HepG2 (cell line): Measurements from ENCODE around the gene GRAMD1A. TPM values are rescaled to one million over a fixed set of nuclear protein-coding genes. Genes with fewer than 3 reads are reported as not detected.

Source experiments
- ATAC-seq: fragments of 200-7000 bp; cut with Tn5 transposase; 3 replicates; pipeline ENCODE4 v1.9.1; 2020; ENCODE audit warnings: mild to moderate bottlenecking, moderate library complexity
- BruUV-seq: library from RNA; stranded (reverse); fragments of 400-500 nt; replicated peaks from 2 replicates; lab custom pipeline; 2021; lab: Mats Ljungman, UMichigan
- CTCF ChIA-PET: fragments of 300-600 bp; formaldehyde crosslinking; extraction: SDS; loops from one replicate; lab custom pipeline; 2021; ENCODE audit warnings: low total read pairs, inconsistent platforms, low intra/inter-chr PET ratio; lab: Yijun Ruan, JAX
- POLR2A ChIA-PET: fragments of 350-600 bp; sonication (Branson Sonifier 250); formaldehyde crosslinking; loops from one replicate; lab custom pipeline; 2020; ENCODE audit warnings: antibody characterized with exemption, inconsistent platforms; lab: Yijun Ruan, JAX
- DNase-seq: peaks from one replicate; pipeline ENCODE4 v3.0.0-alpha.2; 2015; ENCODE audit warnings: low spot score
- FAIRE-seq: peaks from 3 replicates; lab custom pipeline; 2011; peaks lifted over from hg19 to GRCh38; lab: Jason Lieb, UNC
- H2AFZ ChIP-seq: one replicate; pipeline ENCODE4 v1.6.1; 2011; ENCODE audit warnings: low read length, inconsistent platforms
- H3K27ac ChIP-seq: fragments of 300-600 bp; 3 replicates; pipeline ENCODE4 v1.8.0; 2011; ENCODE audit warnings: mixed run types, mild to moderate bottlenecking, mixed read lengths, low read length, inconsistent platforms; ENCODE audit not compliant: insufficient read depth; ENCODE audit errors: extremely low read length
- H3K27me3 ChIP-seq, 2 experiments: fragments of 200-600 bp in 1 of 2; 2 replicates in 1 of 2; 3 replicates in 1 of 2; pipeline versions ENCODE4 v1.6.0 to v1.8.0; 2011; ENCODE audit warnings: low read length in 2 of 2, mild to moderate bottlenecking in 2 of 2, moderate library complexity in 2 of 2, inconsistent platforms in 1 of 2; ENCODE audit not compliant: insufficient read depth in 2 of 2, control insufficient read depth in 1 of 2
- H3K36me3 ChIP-seq, 2 experiments: fragments of 200-600 bp in 1 of 2; replicated peaks in 1 of 2; 2 replicates in 1 of 2; 3 replicates in 1 of 2; pipeline versions ENCODE4 v1.5.1 to v1.8.0; 2011; ENCODE audit warnings: low read length in 2 of 2, inconsistent platforms in 1 of 2; ENCODE audit not compliant: insufficient read depth in 2 of 2, control insufficient read depth in 1 of 2
- H3K4me1 ChIP-seq: 2 replicates; pipeline ENCODE4 v1.5.1; 2012; ENCODE audit warnings: low read length, inconsistent platforms; ENCODE audit not compliant: insufficient read depth
- H3K4me2 ChIP-seq: 2 replicates; pipeline ENCODE4 v1.6.0; 2011; ENCODE audit warnings: low read depth, low read length, inconsistent platforms
- H3K4me3 ChIP-seq, 3 experiments: fragments of 200-600 bp in 1 of 3; sonication (generic), shearing (Covaris generic) in 1 of 3; replicated peaks in 1 of 3; 2 replicates each; pipeline ENCODE4 v1.5.1; 2011 to 2016; ENCODE audit warnings: low read length in 3 of 3, inconsistent platforms in 2 of 3, low read depth in 2 of 3, mild to moderate bottlenecking in 2 of 3, control low read depth in 1 of 3, mixed read lengths in 1 of 3; ENCODE audit not compliant: insufficient read depth in 1 of 3
- H3K79me2 ChIP-seq: one replicate; pipeline ENCODE4 v1.6.1; 2011; ENCODE audit warnings: low read length, inconsistent platforms; ENCODE audit not compliant: insufficient read depth
- H3K9ac ChIP-seq: 2 replicates; pipeline ENCODE4 v1.6.0; 2011; ENCODE audit warnings: mild to moderate bottlenecking, low read depth, low read length, inconsistent platforms; ENCODE audit not compliant: insufficient read depth
- H3K9me3 ChIP-seq: 2 replicates; pipeline ENCODE4 v1.5.1; 2012; ENCODE audit warnings: mild to moderate bottlenecking, low read length
- H4K20me1 ChIP-seq: 2 replicates; pipeline ENCODE4 v1.6.0; 2011; ENCODE audit warnings: inconsistent platforms, mild to moderate bottlenecking, low read length, moderate library complexity; ENCODE audit not compliant: insufficient read depth
- E2F5 ChIP-seq: sonication (generic); formaldehyde crosslinking; conservative IDR thresholded peaks from 2 replicates; pipeline ENCODE4 v1.4.0; 2020; ENCODE audit warnings: missing genetic modification reagents
- FOXJ3 ChIP-seq: sonication (generic); formaldehyde crosslinking; IDR thresholded peaks from 2 replicates; pipeline ENCODE4 v1.4.0; 2020; ENCODE audit warnings: missing genetic modification reagents, mild to moderate bottlenecking, borderline replicate concordance
- KDM6A ChIP-seq: IDR thresholded peaks from 2 replicates; pipeline ENCODE4 v1.6.1; 2016; ENCODE audit warnings: low read depth
- MAF1 ChIP-seq: sonication (generic); formaldehyde crosslinking; IDR thresholded peaks from 2 replicates; pipeline ENCODE4 v1.5.0; 2020; ENCODE audit warnings: missing genetic modification reagents, borderline replicate concordance
- MAZ ChIP-seq, 2 experiments: sonication (generic) in 1 of 2; formaldehyde crosslinking in 1 of 2; IDR thresholded peaks; 2 replicates each; pipeline versions ENCODE4 v1.5.0 to v1.6.1; 2012 to 2020; ENCODE audit warnings: low read depth in 2 of 2, mild to moderate bottlenecking in 2 of 2, borderline replicate concordance in 1 of 2, improper control_type of control experiment in 1 of 2, low read length in 1 of 2, missing genetic modification reagents in 1 of 2, moderate library complexity in 1 of 2
- PBX3 ChIP-seq: sonication (generic); formaldehyde crosslinking; IDR thresholded peaks from 2 replicates; pipeline ENCODE4 v1.8.1; 2023; ENCODE audit warnings: missing genetic modification reagents, inconsistent platforms, borderline replicate concordance
- PCBP1 ChIP-seq: fragments of 200-400 bp; formaldehyde crosslinking; IDR thresholded peaks from 2 replicates; pipeline ENCODE4 v1.6.1; 2017; ENCODE audit warnings: mild to moderate bottlenecking, low read depth, low read length, borderline replicate concordance
- PREB ChIP-seq: sonication (generic); formaldehyde crosslinking; IDR thresholded peaks from 2 replicates; pipeline ENCODE4 v1.4.0; 2020; ENCODE audit warnings: missing genetic modification reagents
- REL ChIP-seq: sonication (generic); formaldehyde crosslinking; conservative IDR thresholded peaks from 2 replicates; pipeline ENCODE4 v1.8.0; 2022; ENCODE audit warnings: mild to moderate bottlenecking, missing genetic modification reagents, moderate library complexity
- RELA ChIP-seq: sonication (generic); formaldehyde crosslinking; IDR thresholded peaks from 2 replicates; pipeline ENCODE4 v1.4.0; 2020; ENCODE audit warnings: missing genetic modification reagents
- ZNF180 ChIP-seq: sonication (generic); formaldehyde crosslinking; IDR thresholded peaks from 2 replicates; pipeline ENCODE4 v1.4.0; 2020; ENCODE audit warnings: low read depth, missing genetic modification reagents, borderline replicate concordance
- ZNF609 ChIP-seq: sonication (generic); formaldehyde crosslinking; IDR thresholded peaks from 2 replicates; pipeline ENCODE4 v1.4.0; 2020; ENCODE audit warnings: mild to moderate bottlenecking, missing genetic modification reagents, borderline replicate concordance
- WGBS: methylation state at CpG from one replicate; pipeline ENCODE4 v1.1.6; 2017; ENCODE audit warnings: low lambda C conversion rate; 5-methylcytosine and 5-hydroxymethylcytosine counted together
- in situ Hi-C: cut with HindIII; loops from 2 replicates; pipeline ENCODE4 v1.10.0; 2017; ENCODE audit warnings: low pct_unique_long_range_greater_than_20kb; ENCODE audit not compliant: extremely low pct_ligation_motif_present
- intact Hi-C: fragments of 100-400 bp; cut with micrococcal nuclease; formaldehyde crosslinking; loops from one replicate; pipeline ENCODE4 v1.10.0; 2022; ENCODE audit not compliant: unreplicated experiment
- polyA plus RNA-seq, 8 experiments: library from polyadenylated mRNA; depleted of rRNA in 3 of 8; stranded (reverse) in 7 of 8; unstranded in 1 of 8; fragments of >200 nt; fragmentation: Illumina TruSeq in 4 of 8; extraction: Trizol in 4 of 8; gene quantifications; 2 replicates each; pipeline versions ENCODE4 v1.2.1 to v1.2.3, GENCODE V29; 2011 to 2016; ENCODE audit warnings: low read depth in 4 of 8, missing spikeins in 1 of 8, mixed read lengths in 1 of 8; ENCODE audit not compliant: insufficient read depth in 1 of 8
- total RNA-seq, 5 experiments: library from RNA; depleted of rRNA; stranded (reverse); fragments of >200 nt; fragmentation: Illumina TruSeq; extraction: Trizol; gene quantifications; 2 replicates each; pipeline ENCODE4 v1.2.3, GENCODE V29; 2016; ENCODE audit warnings: low read depth in 1 of 5

The GRAMD1A gene
- total and polyA plus RNA-seq, 2 of the 13 experiments (the other 11 are each of a cell fraction or from before 2014, with no cell fraction given), result 14.7 to 181 TPM

GRCh38 chr19:34961775-34962686 lies 38.1 kb upstream of the GRAMD1A start:
- FAIRE-seq, result peak; percentile 94
- peaks cover 23% of the 10 kb centered on the region; the same call in 1 of the 2 replicates for H4K20me1 ChIP-seq
- peaks cover 33% of the 10 kb centered on the region for H3K79me2 ChIP-seq
- H2AFZ ChIP-seq, result no peak overlapping the region
- in situ Hi-C loops, result no loop called here
- H3K4me3 ChIP-seq, result peak overlapping the region; percentile 87 to 96 (median 96)
- peaks cover 50% of the 10 kb centered on the region for H3K4me1 ChIP-seq
- peaks cover 23 to 40% of the 10 kb centered on the region in 2 experiments for H3K36me3 ChIP-seq
- 0 out of 2 replicates have a peak, but pooled peaks cover 6% of the 10 kb centered on the region for H3K9me3 ChIP-seq
- peak overlapping the region; percentile 63 for H3K27ac ChIP-seq
- BruUV-seq, result no TSS peak
- peak; percentile 86 for DNase-seq
- CTCF ChIA-PET, result no interaction called here
- peak; percentile 79 for ATAC-seq
- 63% methylated on average over 5 of the region's 5 CpGs for WGBS
- peak overlapping the region; percentile 87 for H3K4me2 ChIP-seq
- POLR2A ChIA-PET, result no interaction called here
- intact Hi-C loops, result no loop called here
- peaks cover 0 to 9% of the 10 kb centered on the region in 2 experiments; a peak in 2 of 5 replicates for H3K27me3 ChIP-seq
- H3K9ac ChIP-seq, result peak overlapping the region; percentile 77
- TF ChIP-seq PCBP1, result no peak
- no peak for TF ChIP-seq KDM6A (CRISPR knock-in tag)
- TF ChIP-seq PREB, result no peak
- TF ChIP-seq FOXJ3 (CRISPR knock-in tag), result peak; percentile 60; the same call in 1 of the 2 replicates
- TF ChIP-seq RELA (CRISPR knock-in tag), result no peak
- peak; percentile 69 for TF ChIP-seq ZNF609 (CRISPR knock-in tag)
- TF ChIP-seq MAF1 (CRISPR knock-in tag), result no peak
- TF ChIP-seq PBX3, result no peak
- TF ChIP-seq ZNF180 (CRISPR knock-in tag), result no peak
- no peak for TF ChIP-seq MAZ (IDR thresholded peaks at IDR 0.05; ENCODE audit: borderline replicate concordance, low read depth, low read length)
- TF ChIP-seq MAZ (CRISPR knock-in tag; IDR thresholded peaks at IDR 0.05; ENCODE audit: low read depth), result 0 out of 2 replicates have a peak, but pooled peaks have one; percentile 17
- TF ChIP-seq REL (CRISPR knock-in tag), result no peak
- TF ChIP-seq E2F5, result no peak
